HepG2 (cell line): ENCODE results near the gene FAAP20. TPM values are rescaled to one million over a fixed set of nuclear protein-coding genes. Genes with fewer than 3 reads are reported as not detected.

ENCODE experiments used
- ATAC-seq: fragments of 200-7000 bp; cut with Tn5 transposase; 3 replicates; pipeline ENCODE4 v1.9.1; 2020; ENCODE audit warnings: mild to moderate bottlenecking, moderate library complexity
- BruUV-seq: library from RNA; stranded (reverse); fragments of 400-500 nt; replicated peaks from 2 replicates; lab custom pipeline; 2021; lab: Mats Ljungman, UMichigan
- CTCF ChIA-PET: fragments of 300-600 bp; formaldehyde crosslinking; extraction: SDS; loops from one replicate; lab custom pipeline; 2021; ENCODE audit warnings: low total read pairs, inconsistent platforms, low intra/inter-chr PET ratio; lab: Yijun Ruan, JAX
- POLR2A ChIA-PET: fragments of 350-600 bp; sonication (Branson Sonifier 250); formaldehyde crosslinking; loops from one replicate; lab custom pipeline; 2020; ENCODE audit warnings: antibody characterized with exemption, inconsistent platforms; lab: Yijun Ruan, JAX
- DNase-seq: peaks from one replicate; pipeline ENCODE4 v3.0.0-alpha.2; 2015; ENCODE audit warnings: low spot score
- FAIRE-seq: peaks from 3 replicates; lab custom pipeline; 2011; peaks lifted over from hg19 to GRCh38; lab: Jason Lieb, UNC
- H2AFZ ChIP-seq: one replicate; pipeline ENCODE4 v1.6.1; 2011; ENCODE audit warnings: low read length, inconsistent platforms
- H3K27ac ChIP-seq: fragments of 300-600 bp; 3 replicates; pipeline ENCODE4 v1.8.0; 2011; ENCODE audit warnings: mixed run types, mild to moderate bottlenecking, mixed read lengths, low read length, inconsistent platforms; ENCODE audit not compliant: insufficient read depth; ENCODE audit errors: extremely low read length
- H3K27me3 ChIP-seq, 2 experiments: fragments of 200-600 bp in 1 of 2; 2 replicates in 1 of 2; 3 replicates in 1 of 2; pipeline versions ENCODE4 v1.6.0 to v1.8.0; 2011; ENCODE audit warnings: low read length in 2 of 2, mild to moderate bottlenecking in 2 of 2, moderate library complexity in 2 of 2, inconsistent platforms in 1 of 2; ENCODE audit not compliant: insufficient read depth in 2 of 2, control insufficient read depth in 1 of 2
- H3K36me3 ChIP-seq, 2 experiments: fragments of 200-600 bp in 1 of 2; replicated peaks in 1 of 2; 2 replicates in 1 of 2; 3 replicates in 1 of 2; pipeline versions ENCODE4 v1.5.1 to v1.8.0; 2011; ENCODE audit warnings: low read length in 2 of 2, inconsistent platforms in 1 of 2; ENCODE audit not compliant: insufficient read depth in 2 of 2, control insufficient read depth in 1 of 2
- H3K4me1 ChIP-seq: 2 replicates; pipeline ENCODE4 v1.5.1; 2012; ENCODE audit warnings: low read length, inconsistent platforms; ENCODE audit not compliant: insufficient read depth
- H3K4me2 ChIP-seq: 2 replicates; pipeline ENCODE4 v1.6.0; 2011; ENCODE audit warnings: low read depth, low read length, inconsistent platforms
- H3K4me3 ChIP-seq, 3 experiments: fragments of 200-600 bp in 1 of 3; sonication (generic), shearing (Covaris generic) in 1 of 3; replicated peaks in 1 of 3; 2 replicates each; pipeline ENCODE4 v1.5.1; 2011 to 2016; ENCODE audit warnings: low read length in 3 of 3, inconsistent platforms in 2 of 3, low read depth in 2 of 3, mild to moderate bottlenecking in 2 of 3, control low read depth in 1 of 3, mixed read lengths in 1 of 3; ENCODE audit not compliant: insufficient read depth in 1 of 3
- H3K79me2 ChIP-seq: one replicate; pipeline ENCODE4 v1.6.1; 2011; ENCODE audit warnings: low read length, inconsistent platforms; ENCODE audit not compliant: insufficient read depth
- H3K9ac ChIP-seq: 2 replicates; pipeline ENCODE4 v1.6.0; 2011; ENCODE audit warnings: mild to moderate bottlenecking, low read depth, low read length, inconsistent platforms; ENCODE audit not compliant: insufficient read depth
- H3K9me3 ChIP-seq: 2 replicates; pipeline ENCODE4 v1.5.1; 2012; ENCODE audit warnings: mild to moderate bottlenecking, low read length
- H4K20me1 ChIP-seq: 2 replicates; pipeline ENCODE4 v1.6.0; 2011; ENCODE audit warnings: inconsistent platforms, mild to moderate bottlenecking, low read length, moderate library complexity; ENCODE audit not compliant: insufficient read depth
- ZNF333 ChIP-seq: sonication (generic); formaldehyde crosslinking; IDR thresholded peaks from 2 replicates; pipeline ENCODE4 v1.4.0; 2020; ENCODE audit warnings: mild to moderate bottlenecking, missing genetic modification reagents, borderline replicate concordance
- ZNF776 ChIP-seq: sonication (generic); formaldehyde crosslinking; IDR thresholded peaks from 2 replicates; pipeline ENCODE4 v1.4.0; 2020; ENCODE audit warnings: mild to moderate bottlenecking, missing genetic modification reagents
- ZXDC ChIP-seq: sonication (generic); formaldehyde crosslinking; IDR thresholded peaks from 2 replicates; pipeline ENCODE4 v1.5.0; 2020; ENCODE audit warnings: mild to moderate bottlenecking, missing genetic modification reagents
- WGBS: methylation state at CpG from one replicate; pipeline ENCODE4 v1.1.6; 2017; ENCODE audit warnings: low lambda C conversion rate; 5-methylcytosine and 5-hydroxymethylcytosine counted together
- in situ Hi-C: cut with HindIII; loops from 2 replicates; pipeline ENCODE4 v1.10.0; 2017; ENCODE audit warnings: low pct_unique_long_range_greater_than_20kb; ENCODE audit not compliant: extremely low pct_ligation_motif_present
- intact Hi-C: fragments of 100-400 bp; cut with micrococcal nuclease; formaldehyde crosslinking; loops from one replicate; pipeline ENCODE4 v1.10.0; 2022; ENCODE audit not compliant: unreplicated experiment
- polyA plus RNA-seq, 8 experiments: library from polyadenylated mRNA; depleted of rRNA in 3 of 8; stranded (reverse) in 7 of 8; unstranded in 1 of 8; fragments of >200 nt; fragmentation: Illumina TruSeq in 4 of 8; extraction: Trizol in 4 of 8; gene quantifications; 2 replicates each; pipeline versions ENCODE4 v1.2.1 to v1.2.3, GENCODE V29; 2011 to 2016; ENCODE audit warnings: low read depth in 4 of 8, missing spikeins in 1 of 8, mixed read lengths in 1 of 8; ENCODE audit not compliant: insufficient read depth in 1 of 8
- total RNA-seq, 5 experiments: library from RNA; depleted of rRNA; stranded (reverse); fragments of >200 nt; fragmentation: Illumina TruSeq; extraction: Trizol; gene quantifications; 2 replicates each; pipeline ENCODE4 v1.2.3, GENCODE V29; 2016; ENCODE audit warnings: low read depth in 1 of 5

FAAP20 gene
- total and polyA plus RNA-seq, 2 of the 13 experiments (the other 11 are each of a cell fraction or from before 2014, with no cell fraction given) = 9.6 to 10.8 TPM

GRCh38 chr1:2195785-2196184, 1.2 kb upstream of the FAAP20 start:
- in situ Hi-C loops (loop anchor here (5.0 to 25.0 kb wide), 2 partner anchors 37 to 317 kb away; no protein-coding TSS in a partner anchor), intact Hi-C loops (loop anchor here (1.0 to 5.0 kb wide), 2 partner anchors 37 to 187 kb away; no protein-coding TSS in a partner anchor)
- Histone ChIP-seq H3K9ac (peak overlapping the region; percentile 52; the same call in 1 of the 2 replicates), H4K20me1 (no peaks in the 10 kb centered on the region), H3K27ac (peak overlapping the region; percentile 77), H2AFZ (no peak overlapping the region), H3K9me3 (no peaks in the 10 kb centered on the region), H3K79me2 (peaks cover 25% of the 10 kb centered on the region), H3K4me3 (peak overlapping the region in 2 of 3 experiments; percentile 80 to 81; a peak in 3 of 6 replicates), H3K4me2 (peak overlapping the region; percentile 85), H3K36me3 (no peaks in the 10 kb centered on the region), H3K4me1 (peaks cover 83% of the 10 kb centered on the region), H3K27me3 (no peaks in the 10 kb centered on the region)
- WGBS = 90% methylated on average over 2 of the region's 11 CpGs
- ATAC-seq (no peak; the same call in 2 of the 3 replicates), DNase-seq (no peak), FAIRE-seq (no peak)
- TF ChIP-seq ZNF333 (CRISPR knock-in tag) = 0 out of 2 replicates have a peak, but pooled peaks have one; percentile 47
- no peak for TF ChIP-seq ZXDC
- TF ChIP-seq ZNF776 (CRISPR knock-in tag) = 0 out of 2 replicates have a peak, but pooled peaks have one; percentile 25
- POLR2A ChIA-PET = interaction anchor here (0.9 to 2.5 kb wide), 14 partner anchors 9 to 217 kb away, joined by 3 to 20 read pairs (median 8); partner anchors contain the start of genes MORN1, PEX10 and RER1
- BruUV-seq = no TSS peak
- CTCF ChIA-PET = interaction anchor here (1.1 to 2.2 kb wide), 2 partner anchors 186 to 196 kb away, joined by 3 to 30 read pairs; partner anchors contain the start of genes MORN1 and RER1
